SKM-1 (cell line): ENCODE measurements around the gene CTBS.
"Not testable (repeated sequence)": the region's sequence is repeated elsewhere in the genome, so short reads cannot be mapped to it uniquely, and the experiment has no call there.

ENCODE experiments used
- DNase-seq: peaks from one replicate; lab custom pipeline; 2025; ENCODE audit not compliant: unreplicated experiment; lab: John Stamatoyannopoulos, UW

CTBS gene

GRCh38 chr1:84573967-84574842, at the start of gene CTBS:
Gene CTBS (minus strand): TSS chr1:84574440. CDS start chr1:84574415, 25 bp downstream.
- peak; percentile 88 for DNase-seq

DNA sequence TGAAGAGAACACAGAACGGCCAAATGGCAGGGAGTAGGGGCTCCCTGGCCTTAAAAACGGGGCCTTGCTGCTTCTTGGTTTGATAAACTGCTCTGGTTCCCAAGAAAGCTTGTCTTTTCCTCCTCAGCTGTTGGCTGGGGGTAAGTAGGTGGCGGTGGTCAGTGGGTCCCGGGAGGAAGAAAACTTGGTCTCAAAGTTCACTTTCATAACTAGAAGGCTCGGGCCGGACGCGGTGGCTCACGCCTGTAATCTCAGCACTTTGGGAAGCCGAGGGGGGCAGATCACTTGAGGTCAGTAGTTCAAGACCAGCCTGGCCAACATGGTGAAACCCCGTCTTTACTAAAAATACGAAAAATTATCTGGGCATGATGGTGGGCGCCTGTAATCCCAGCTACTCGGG, 47.3 kb upstream of the CTBS start:
- DNase-seq: no peak

- DNase-seq: peak; percentile 78
These were observed 46.6 kb upstream of the CTBS start for GRCh38 chr1:84620720-84621313.

DNA sequence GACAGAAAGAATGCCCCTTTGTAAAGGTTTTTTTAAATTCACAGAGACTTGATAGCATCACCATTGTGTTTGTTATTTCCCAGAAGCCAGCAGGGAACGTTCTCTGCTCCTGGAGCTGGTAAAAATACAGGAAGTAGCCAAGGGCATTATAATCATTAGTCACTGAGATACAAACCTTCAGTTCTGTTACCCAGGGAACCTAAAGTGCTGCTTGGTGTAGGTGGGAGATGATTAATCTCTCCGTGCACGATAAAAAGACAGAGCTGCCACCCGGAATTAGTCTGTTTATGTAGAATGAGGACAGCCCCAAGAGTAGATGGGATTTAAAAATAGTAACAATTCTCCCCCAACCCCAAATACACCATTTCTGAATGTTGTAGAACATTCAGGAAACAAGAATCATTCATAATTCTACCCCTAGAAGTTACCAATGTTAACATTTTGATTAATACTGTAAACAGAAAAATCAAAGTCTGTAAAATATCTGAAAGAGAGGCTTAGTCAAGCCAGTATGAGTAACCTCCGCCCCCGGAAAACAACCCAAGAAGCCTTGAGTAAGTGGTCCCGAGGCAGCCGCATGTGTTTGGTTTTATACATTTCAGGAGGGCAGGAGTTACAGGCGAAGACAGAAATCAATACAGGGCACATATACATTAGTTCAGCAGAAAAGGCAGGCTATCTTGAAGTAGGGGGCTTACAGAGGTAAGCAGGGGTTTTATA, 45.3 kb upstream of the CTBS start:
- DNase-seq: no peak

- no peak for DNase-seq
These were observed 43.1 kb upstream of the CTBS start for GRCh38 chr1:84617349-84617748.

GRCh38 chr1:84615790-84616189, 41.5 kb upstream of the CTBS start:
- DNase-seq: no peak

DNA sequence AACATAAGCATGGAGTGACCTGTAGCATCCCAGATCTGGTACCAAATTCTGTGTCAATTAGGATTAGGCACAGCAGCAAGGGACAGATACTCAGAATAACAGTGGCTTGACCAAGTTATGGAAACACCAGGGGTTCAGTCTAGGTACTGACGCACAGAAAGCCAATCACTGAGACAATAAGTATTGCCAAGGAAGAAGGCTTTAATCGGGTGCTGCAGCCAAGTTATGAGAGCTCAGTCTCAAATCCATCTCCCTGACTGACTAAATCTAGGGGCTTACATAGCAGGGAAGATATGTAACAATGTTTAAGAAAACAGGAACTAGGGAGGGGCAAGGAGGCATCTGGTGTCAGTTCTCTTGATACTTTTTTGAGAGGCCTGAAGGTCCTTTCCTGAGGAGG, 39.6 kb upstream of the CTBS start:
- no peak for DNase-seq

DNA sequence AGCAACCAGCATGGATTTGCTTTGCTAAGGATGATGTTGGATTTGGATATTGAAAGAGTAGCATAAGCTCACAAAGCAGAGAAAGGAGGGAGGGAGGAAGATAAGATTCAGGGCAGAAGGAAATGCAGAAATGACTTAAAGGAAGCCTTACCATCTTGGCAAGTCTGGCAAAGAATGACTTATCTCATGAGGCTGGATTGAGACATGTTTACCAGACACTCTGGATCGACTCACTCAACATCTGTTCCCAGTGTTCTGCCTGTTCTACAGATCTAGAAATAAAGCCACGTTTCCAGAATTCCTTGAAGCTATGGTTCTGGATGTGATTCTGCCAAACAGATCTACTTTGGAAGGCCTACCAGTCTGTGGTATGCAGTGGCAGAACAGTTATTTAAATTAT, 38.8 kb upstream of the CTBS start:
- no peak for DNase-seq

DNA sequence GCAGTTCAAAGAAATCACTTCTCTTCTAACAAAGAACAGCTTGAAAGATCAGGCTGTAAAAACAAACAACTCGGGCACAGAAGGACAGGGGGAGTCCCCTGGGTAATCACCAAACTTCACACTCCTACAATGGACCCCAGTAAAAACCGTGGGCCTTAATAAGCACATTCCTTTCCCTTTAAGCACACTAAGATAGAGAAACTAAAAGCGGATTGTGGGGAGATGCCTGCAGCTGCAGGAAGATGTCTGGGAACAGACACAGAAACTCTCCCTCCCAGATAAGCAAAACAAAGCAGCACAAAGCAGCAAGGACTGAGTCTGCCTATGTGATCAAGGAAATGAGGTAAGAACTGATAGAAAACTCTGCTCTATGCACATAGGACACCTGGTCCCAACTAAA, 37.6 kb upstream of the CTBS start:
- no peak for DNase-seq

DNA sequence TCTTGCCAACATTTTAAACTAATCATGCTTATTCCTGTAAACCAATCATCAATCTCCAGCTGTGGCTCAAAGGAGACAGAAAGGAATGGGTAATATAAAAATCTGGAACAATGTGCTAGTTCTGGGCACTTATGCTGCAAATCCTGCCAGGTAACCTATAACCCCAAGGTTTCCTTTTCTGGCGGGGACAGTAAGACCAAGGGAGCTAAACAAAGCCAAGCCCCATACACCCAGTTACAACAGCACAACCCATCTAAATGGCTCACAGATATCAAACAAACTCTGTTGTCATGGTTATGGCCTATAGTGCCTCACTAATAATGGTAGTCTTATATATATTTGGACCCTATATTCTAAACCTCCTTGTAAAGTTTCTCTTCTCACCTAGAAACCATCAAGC, 36.9 kb upstream of the CTBS start:
- DNase-seq: no peak

GRCh38 chr1:84606977-84607376, 32.7 kb upstream of the CTBS start:
- DNase-seq: no peak

DNA sequence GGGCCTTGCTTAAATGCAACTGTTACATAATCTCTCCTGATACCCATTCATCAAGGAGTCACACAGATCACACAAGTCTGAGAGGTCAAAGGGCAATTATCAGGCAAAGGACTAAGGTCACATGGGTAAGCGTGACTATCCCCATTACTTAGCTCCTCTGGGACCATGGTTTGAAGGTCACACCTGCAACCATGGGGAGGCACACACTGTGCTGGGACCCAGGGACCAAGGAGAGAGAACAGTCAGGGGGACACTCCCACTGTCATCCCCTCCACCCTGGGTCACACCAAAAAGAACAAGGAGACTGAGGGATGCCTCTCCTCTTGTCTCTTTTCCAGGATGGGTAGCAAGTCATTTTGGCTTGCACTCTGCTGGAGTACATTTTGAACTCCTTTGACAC, 30.9 kb upstream of the CTBS start:
- no peak for DNase-seq

GRCh38 chr1:84603941-84604830, 29.9 kb upstream of the CTBS start:
- no peak for DNase-seq

- DNase-seq: no peak
These were observed 29.0 kb upstream of the CTBS start for GRCh38 chr1:84603223-84603622.

DNA sequence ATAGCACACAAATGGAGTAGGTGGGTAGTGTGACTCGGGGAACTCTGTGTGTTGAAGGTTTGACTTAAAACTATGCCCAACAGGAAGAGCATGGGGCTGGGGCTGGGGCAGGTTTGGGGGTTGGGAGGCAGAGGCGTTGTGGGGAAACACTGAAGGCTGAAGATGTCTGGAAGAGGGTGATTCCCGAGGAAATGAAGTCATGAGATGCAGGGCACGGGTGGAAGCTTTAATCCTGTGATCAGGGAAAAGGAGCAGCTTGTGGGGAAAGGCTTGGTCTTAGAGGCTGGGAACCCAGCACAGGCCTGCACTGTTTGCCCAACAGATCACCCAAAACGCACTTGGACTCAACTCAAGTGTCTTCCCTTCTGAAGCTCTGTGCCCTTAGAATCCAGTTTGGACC, 26.6 kb upstream of the CTBS start:
- DNase-seq: no peak

DNA sequence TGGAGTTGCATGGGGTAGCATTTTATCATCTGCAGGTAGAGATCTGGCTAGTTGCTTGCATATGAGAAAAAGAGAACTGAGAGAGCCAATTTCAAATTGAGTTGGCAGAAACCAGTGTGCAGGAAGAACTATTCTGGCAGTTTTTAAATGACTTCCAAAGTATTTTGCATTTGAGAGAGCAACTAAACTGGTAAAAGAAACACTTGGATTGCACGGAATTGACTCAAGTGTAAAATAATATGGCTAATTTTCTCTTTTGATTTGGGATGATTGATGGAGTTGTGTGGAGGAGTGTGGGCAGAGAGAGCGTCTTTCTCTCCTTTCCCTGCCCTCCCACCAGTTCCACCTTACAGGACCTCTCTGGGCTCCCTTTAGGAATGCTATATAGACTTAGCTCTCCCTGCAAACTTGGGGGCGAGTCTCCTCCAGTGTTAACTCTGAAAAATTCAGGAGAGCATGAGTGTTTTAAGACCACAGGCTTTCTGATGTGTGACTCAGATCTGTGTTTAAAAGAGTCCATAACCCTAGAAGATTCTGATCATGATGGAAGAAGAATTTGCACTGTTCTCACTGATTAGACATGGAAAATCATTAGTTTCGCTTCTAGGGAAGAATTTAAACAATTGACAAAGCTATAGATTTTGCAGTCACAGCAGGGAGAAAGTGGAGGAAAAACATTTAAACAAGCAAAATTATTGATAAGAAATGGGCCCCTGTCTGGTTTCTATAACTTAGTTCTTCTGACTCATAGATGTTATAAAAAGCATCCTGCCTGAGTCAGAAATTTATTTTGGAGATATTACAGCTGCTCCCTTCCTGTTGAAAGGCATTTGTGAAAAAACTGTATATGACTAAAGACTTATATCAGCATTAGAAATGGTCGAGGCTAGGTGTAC, 24.9 kb upstream of the CTBS start:
- no peak for DNase-seq

GRCh38 chr1:84598418-84598817, 24.2 kb upstream of the CTBS start:
- no peak for DNase-seq

DNA sequence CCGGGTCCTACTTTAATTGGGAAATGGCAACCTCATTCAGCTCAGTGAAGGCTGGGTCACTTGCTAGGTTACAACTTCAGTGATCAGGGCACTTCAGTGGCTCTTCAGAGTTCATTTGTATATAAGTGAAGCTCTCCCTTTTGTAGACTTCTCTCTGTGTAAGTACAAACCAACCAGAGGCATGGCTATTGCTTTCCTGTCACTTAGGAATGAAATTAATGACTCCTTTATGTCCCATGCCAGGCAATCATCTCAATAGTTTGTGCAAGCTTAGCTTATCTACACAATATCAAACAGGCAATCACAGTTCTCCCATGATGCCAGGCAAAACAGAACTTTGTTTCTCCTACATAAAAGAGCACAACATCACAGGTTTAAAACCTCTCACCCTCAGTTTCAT, 22.8 kb upstream of the CTBS start:
- no peak for DNase-seq

- DNase-seq: not testable (repeated sequence)
These were observed 20.7 kb upstream of the CTBS start for GRCh38 chr1:84594959-84595358.

- no peak for DNase-seq
These were observed 12.9 kb upstream of the CTBS start for GRCh38 chr1:84587099-84587498.
